ENCODE data around the gene SLC25A2.
"Not testable (repeated sequence)": the region's sequence is repeated elsewhere in the genome, so short reads cannot be mapped to it uniquely, and the experiment has no call there.

SLC25A2 gene

GRCh38 chr5:141303756-141304155 lies at the start of gene SLC25A2:
Gene SLC25A2, minus strand, starts transcription at chr5:141304049. Its CDS starts 184 bp downstream, at chr5:141303865.
- DNase-seq (ENCODE audit: low read depth in 2 of 2) = no peak

- no peak for DNase-seq (ENCODE audit: low read depth in 2 of 2)
These were observed 47.7 kb upstream of the SLC25A2 start for GRCh38 chr5:141351591-141351990.

- DNase-seq (ENCODE audit: low read depth in 2 of 2) = no peak
These were observed 46.2 kb upstream of the SLC25A2 start, which contains the start of gene PCDHGB1 for GRCh38 chr5:141349917-141350619. Gene PCDHGB1, plus strand, starts transcription at chr5:141350099. Its CDS starts 162 bp downstream, at chr5:141350261.

- not testable (repeated sequence) for DNase-seq (ENCODE audit: low read depth in 2 of 2)
These were observed 42.2 kb upstream of the SLC25A2 start for GRCh38 chr5:141346017-141346416.

GRCh38 chr5:141345327-141345726 lies 41.5 kb upstream of the SLC25A2 start:
- no peak for DNase-seq (ENCODE audit: low read depth in 2 of 2)

GRCh38 chr5:141343953-141344463 lies 40.2 kb upstream of the SLC25A2 start:
- DNase-seq (ENCODE audit: low read depth in 2 of 2) = no peak

- DNase-seq (ENCODE audit: low read depth in 2 of 2) = no peak
These were observed 39.5 kb upstream of the SLC25A2 start, which contains the start of gene PCDHGA3 for GRCh38 chr5:141343242-141343952. Gene PCDHGA3, plus strand, starts transcription at chr5:141343829. Its CDS starts 205 bp downstream, at chr5:141344034.

GRCh38 chr5:141342773-141343172 lies 38.9 kb upstream of the SLC25A2 start:
- no peak for DNase-seq (ENCODE audit: low read depth in 2 of 2)

- not testable (repeated sequence) for DNase-seq (ENCODE audit: low read depth in 2 of 2)
These were observed 37.0 kb upstream of the SLC25A2 start for GRCh38 chr5:141340781-141341354.

- no peak for DNase-seq (ENCODE audit: low read depth in 2 of 2)
These were observed 34.9 kb upstream of the SLC25A2 start, which contains the start of gene PCDHGA2 for GRCh38 chr5:141338538-141339306. Gene PCDHGA2, plus strand, starts transcription at chr5:141338760.

GRCh38 chr5:141332571-141332970 lies 28.7 kb upstream of the SLC25A2 start:
- not testable (repeated sequence) for DNase-seq (ENCODE audit: low read depth in 2 of 2)

- no peak for DNase-seq (ENCODE audit: low read depth in 2 of 2)
These were observed 26.6 kb upstream of the SLC25A2 start, which contains the start of gene PCDHGA1 for GRCh38 chr5:141330299-141331080. Gene PCDHGA1, plus strand, starts transcription at chr5:141330514.

- DNase-seq (ENCODE audit: low read depth in 2 of 2) = no peak
These were observed 24.4 kb upstream of the SLC25A2 start for GRCh38 chr5:141328231-141328630.

- peak; percentile 46 to 50 for DNase-seq (ENCODE audit: low read depth in 2 of 2)
These were observed 22.4 kb upstream of the SLC25A2 start for GRCh38 chr5:141326088-141326854.

- no peak for DNase-seq (ENCODE audit: low read depth in 2 of 2)
These were observed 18.4 kb upstream of the SLC25A2 start for GRCh38 chr5:141322261-141322660.

GRCh38 chr5:141320225-141321169 lies 16.6 kb upstream of the SLC25A2 start, which contains the start of gene TAF7:
Gene TAF7, minus strand, starts transcription at chr5:141320784. Its CDS starts 740 bp downstream, at chr5:141320044.
- peak; percentile 87 to 90 for DNase-seq (ENCODE audit: low read depth in 2 of 2)

- DNase-seq (ENCODE audit: low read depth in 2 of 2) = no peak
These were observed 15.8 kb upstream of the SLC25A2 start for GRCh38 chr5:141319699-141320098.

GRCh38 chr5:141319202-141319601 lies 15.4 kb upstream of the SLC25A2 start:
- no peak for DNase-seq (ENCODE audit: low read depth in 2 of 2)

Data from stimulated activated CD8-positive, alpha-beta memory T cell treated with anti-CD3 and anti-CD28 coated beads, Interleukin-7, amount 100 ng/mL, for 4 hours (primary cell).